ENCODE data around the gene BCL7C. TPM values are rescaled to one million over a fixed set of nuclear protein-coding genes. Genes with fewer than 3 reads are reported as not detected.
A peak's percentile ranks its signal among the peaks of the same experiment; 100 is the strongest.

BCL7C gene
- total and polyA plus RNA-seq, 3 experiments from 2014 or later, result 31.7 to 52.3 (median 35.0) TPM

DNA sequence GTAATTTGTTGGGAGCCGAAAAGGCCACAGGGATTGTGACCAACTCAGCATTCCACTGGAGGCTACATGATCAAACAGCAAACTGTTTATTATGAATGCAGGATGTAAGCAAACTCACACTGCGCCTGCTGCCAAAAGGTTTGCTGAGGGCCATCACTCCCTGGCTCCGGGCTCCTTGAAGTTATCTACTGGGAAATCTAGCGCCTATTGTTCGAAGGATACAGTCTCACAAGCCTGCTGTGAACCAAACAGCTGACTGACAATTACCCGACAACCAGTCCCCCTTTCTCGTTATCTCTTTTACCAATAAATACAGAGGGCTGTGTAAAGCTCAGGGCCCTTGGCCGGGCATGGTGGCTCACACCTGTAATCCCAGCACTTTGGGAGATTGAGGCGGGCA is 52.5 kb downstream of the BCL7C start:
- no peak overlapping the region for H3K4me3 Mint-ChIP-seq
- POLR2A ChIA-PET, result no interaction called here
- peaks cover 8 to 10% (median 10%) of the 10 kb centered on the region in 3 donors for H3K4me1 Mint-ChIP-seq
- Histone ChIP-seq H3K4me1 (ENCODE audit: insufficient read depth, low read length) (peaks cover 7% of the 10 kb centered on the region), H3K9me3 (ENCODE audit: low read length) (no peaks in the 10 kb centered on the region), H3K36me3 (ENCODE audit: insufficient read depth, low read length) (no peaks in the 10 kb centered on the region), H3K27ac (ENCODE audit: low read depth, low read length) (no peak overlapping the region), H3K27me3 (ENCODE audit: insufficient read depth, low read length, poor library complexity, severe bottlenecking) (no peaks in the 10 kb centered on the region), H3K4me3 (ENCODE audit: low read length) (no peak overlapping the region)
- no peak for DNase-seq
- no peaks in the 10 kb centered on the region for H3K9me3 Mint-ChIP-seq
- CTCF ChIA-PET, result no interaction called here
- H3K27ac Mint-ChIP-seq, result no peak overlapping the region
- H3K27me3 Mint-ChIP-seq, result peaks cover 0 to 2% of the 10 kb centered on the region in 2 donors
- peaks cover 0 to 2% (median 0%) of the 10 kb centered on the region in 3 donors for H3K36me3 Mint-ChIP-seq

DNA sequence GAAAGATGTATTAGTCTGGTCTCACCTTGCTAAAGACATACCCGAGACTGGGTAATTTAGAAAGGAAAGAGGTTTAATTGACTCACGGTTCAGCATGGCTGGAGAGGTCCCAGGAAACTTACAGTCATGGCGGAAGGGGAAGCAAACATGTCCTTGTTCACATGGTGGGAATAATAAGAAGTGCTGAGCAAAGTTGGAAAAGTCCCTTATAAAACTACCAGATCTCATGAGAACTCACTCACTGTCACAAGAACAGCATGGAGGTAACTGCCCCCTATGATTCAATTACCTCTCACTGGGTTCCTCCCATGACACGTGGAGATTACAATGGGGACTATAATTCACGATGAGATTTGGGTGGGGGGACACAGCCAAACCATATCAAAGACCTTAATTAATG is 53.3 kb downstream of the BCL7C start:
- Mint-ChIP-seq H3K27ac (no peak overlapping the region), H3K27me3 (peaks cover 0 to 2% of the 10 kb centered on the region in 2 donors), H3K4me1 (peaks cover 8 to 10% (median 10%) of the 10 kb centered on the region in 3 donors), H3K9me3 (no peaks in the 10 kb centered on the region), H3K36me3 (peaks cover 0 to 2% (median 0%) of the 10 kb centered on the region in 3 donors), H3K4me3 (no peak overlapping the region)
- no peak overlapping the region for H3K4me3 ChIP-seq (ENCODE audit: low read length)
- H3K9me3 ChIP-seq (ENCODE audit: low read length), result no peaks in the 10 kb centered on the region
- CTCF ChIA-PET, result no interaction called here
- no peak for DNase-seq
- H3K36me3 ChIP-seq (ENCODE audit: insufficient read depth, low read length), result no peaks in the 10 kb centered on the region
- H3K27me3 ChIP-seq (ENCODE audit: insufficient read depth, low read length, poor library complexity, severe bottlenecking), result no peaks in the 10 kb centered on the region
- no peak overlapping the region for H3K27ac ChIP-seq (ENCODE audit: low read depth, low read length)
- POLR2A ChIA-PET, result no interaction called here
- H3K4me1 ChIP-seq (ENCODE audit: insufficient read depth, low read length), result peaks cover 7% of the 10 kb centered on the region

DNA sequence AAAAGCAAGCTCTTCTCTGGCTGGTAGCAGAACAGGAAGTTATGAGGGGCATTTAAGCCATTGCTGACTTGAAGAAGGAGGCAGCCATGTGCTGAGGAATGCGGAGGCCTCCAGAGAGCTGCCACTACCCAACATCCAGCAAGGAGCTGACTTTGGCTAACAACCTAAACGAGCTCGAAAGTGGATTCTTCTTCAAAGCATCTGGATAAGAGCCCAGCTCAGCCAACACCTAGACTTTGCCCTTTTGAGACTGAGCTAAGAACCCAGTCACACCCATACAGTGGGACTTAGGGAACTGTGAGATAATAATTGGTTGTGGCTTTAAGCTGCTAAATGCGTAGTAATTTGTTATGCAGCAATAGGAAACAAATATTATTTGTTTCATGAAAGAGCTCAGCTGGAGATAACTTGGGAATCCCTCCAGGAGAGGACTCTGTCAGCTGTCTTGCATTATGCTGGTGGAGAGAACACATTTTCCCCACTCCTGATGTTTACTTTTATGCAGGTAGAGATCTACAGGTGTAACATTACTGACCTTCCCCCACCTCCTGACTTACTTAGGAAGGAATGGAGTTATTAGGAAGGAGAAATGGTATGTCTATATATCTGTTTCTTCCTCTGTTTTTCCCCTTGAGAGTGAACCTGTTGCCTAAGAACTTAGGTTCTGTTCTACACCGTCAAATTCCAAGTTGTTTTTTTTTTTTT is 54.2 kb downstream of the BCL7C start:
- ChIA-PET CTCF (interaction anchor here (1.0 to 1.4 kb wide), 3 partner anchors 13 to 62 kb away, joined by 3 to 5 read pairs (median 4); no protein-coding TSS in a partner anchor), POLR2A (no interaction called here)
- no peak overlapping the region for H3K27ac Mint-ChIP-seq

DNA sequence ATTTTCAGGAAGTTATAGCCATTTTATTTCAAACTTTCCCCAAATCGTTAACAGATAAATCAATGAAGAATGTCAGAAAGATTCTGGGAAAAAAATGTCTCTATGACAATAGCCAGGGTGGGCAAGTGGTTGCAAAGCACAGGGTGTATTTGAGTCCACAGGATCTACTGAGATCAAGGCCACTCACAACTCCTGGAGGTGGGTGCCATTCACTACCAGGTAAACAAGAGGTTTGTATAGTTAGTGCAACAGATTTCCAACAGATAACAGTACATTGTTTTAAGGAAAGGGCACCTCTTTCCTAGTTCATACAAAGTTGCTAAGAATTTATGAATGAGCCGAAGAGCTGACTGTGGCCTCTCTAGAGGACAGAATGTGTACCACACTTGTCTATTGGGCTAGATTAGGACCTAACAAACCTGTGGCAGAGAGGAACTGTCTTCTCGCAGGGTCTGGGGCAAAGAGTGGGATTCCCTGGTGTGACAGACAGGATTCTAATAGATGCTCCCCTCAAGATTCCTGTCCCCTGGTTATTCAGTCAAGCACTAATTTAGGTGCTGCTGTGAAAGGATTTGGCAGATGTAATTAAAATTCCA is 54.9 kb downstream of the BCL7C start:
- CTCF ChIA-PET, result interaction anchor here (1.0 to 1.4 kb wide), 3 partner anchors 14 to 63 kb away, joined by 3 to 5 read pairs (median 4); no protein-coding TSS in a partner anchor
- Mint-ChIP-seq H3K36me3 (no peaks in the 10 kb centered on the region), H3K27ac (peak overlapping the region in 1 of 8 donors; percentile 19), H3K27me3 (no peaks in the 10 kb centered on the region), H3K4me1 (no peaks in the 10 kb centered on the region), H3K4me3 (no peak overlapping the region), H3K9me3 (no peaks in the 10 kb centered on the region)
- H3K27ac ChIP-seq (ENCODE audit: low read depth, low read length), result no peak overlapping the region
- POLR2A ChIA-PET, result no interaction called here
- H3K4me1 ChIP-seq (ENCODE audit: insufficient read depth, low read length), result no peaks in the 10 kb centered on the region
- no peaks in the 10 kb centered on the region for H3K9me3 ChIP-seq (ENCODE audit: low read length)
- DNase-seq, result no peak
- H3K27me3 ChIP-seq (ENCODE audit: insufficient read depth, low read length, poor library complexity, severe bottlenecking), result no peaks in the 10 kb centered on the region
- no peak overlapping the region for H3K4me3 ChIP-seq (ENCODE audit: low read length)
- H3K36me3 ChIP-seq (ENCODE audit: insufficient read depth, low read length), result no peaks in the 10 kb centered on the region

More for the DNA sequence above, 54.2 kb downstream of the BCL7C start:
- no peak overlapping the region for H3K4me3 Mint-ChIP-seq
- Histone ChIP-seq H3K9me3 (ENCODE audit: low read length) (no peaks in the 10 kb centered on the region), H3K4me3 (ENCODE audit: low read length) (no peak overlapping the region), H3K36me3 (ENCODE audit: insufficient read depth, low read length) (no peaks in the 10 kb centered on the region), H3K4me1 (ENCODE audit: insufficient read depth, low read length) (no peaks in the 10 kb centered on the region), H3K27me3 (ENCODE audit: insufficient read depth, low read length, poor library complexity, severe bottlenecking) (no peaks in the 10 kb centered on the region), H3K27ac (ENCODE audit: low read depth, low read length) (no peak overlapping the region)
- no peaks in the 10 kb centered on the region for H3K9me3 Mint-ChIP-seq
- no peak for DNase-seq
- peaks cover 0 to 2% (median 0%) of the 10 kb centered on the region in 3 donors for H3K36me3 Mint-ChIP-seq
- no peaks in the 10 kb centered on the region for H3K27me3 Mint-ChIP-seq
- H3K4me1 Mint-ChIP-seq, result peaks cover 2 to 3% (median 3%) of the 10 kb centered on the region in 3 donors

DNA sequence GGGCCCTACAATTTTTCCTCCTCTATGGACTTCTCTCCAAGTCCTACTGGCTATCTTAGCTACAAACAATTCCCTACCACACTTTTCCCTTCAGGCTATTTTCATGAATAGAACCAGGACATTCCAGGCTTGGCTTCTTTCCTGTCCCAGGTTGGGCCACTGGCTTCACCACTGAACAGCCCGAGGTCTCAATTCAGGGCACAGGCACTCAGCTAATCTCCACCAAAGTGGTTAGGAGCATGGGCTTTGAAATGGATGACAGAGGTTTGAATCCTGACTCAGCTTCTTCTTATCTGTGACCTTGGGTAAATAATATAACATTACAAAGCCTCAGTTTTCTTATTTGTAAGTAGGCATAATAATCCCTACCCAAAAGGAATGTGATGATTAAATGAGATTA is 56.0 kb downstream of the BCL7C start:
- H3K4me1 Mint-ChIP-seq, result no peaks in the 10 kb centered on the region
- no peak for DNase-seq
- Histone ChIP-seq H3K27ac (ENCODE audit: low read depth, low read length) (no peak overlapping the region), H3K9me3 (ENCODE audit: low read length) (no peaks in the 10 kb centered on the region), H3K4me1 (ENCODE audit: insufficient read depth, low read length) (no peaks in the 10 kb centered on the region), H3K36me3 (ENCODE audit: insufficient read depth, low read length) (no peaks in the 10 kb centered on the region), H3K4me3 (ENCODE audit: low read length) (no peak overlapping the region), H3K27me3 (ENCODE audit: insufficient read depth, low read length, poor library complexity, severe bottlenecking) (no peaks in the 10 kb centered on the region)
- no peak overlapping the region for H3K27ac Mint-ChIP-seq
- no peaks in the 10 kb centered on the region for H3K9me3 Mint-ChIP-seq
- H3K36me3 Mint-ChIP-seq, result no peaks in the 10 kb centered on the region
- CTCF ChIA-PET, result no interaction called here
- POLR2A ChIA-PET, result no interaction called here
- H3K27me3 Mint-ChIP-seq, result no peaks in the 10 kb centered on the region
- H3K4me3 Mint-ChIP-seq, result no peak overlapping the region

Other genes with a start within 250 kb of the BCL7C start
- gene PRR14, start 243.1 kb downstream of the BCL7C start, total RNA-seq, result 10 to 100 TPM; 87.5 to 92.5 TPM
- 29.7 TPM for gene PRR14, start 243.1 kb downstream of the BCL7C start, polyA plus RNA-seq
- gene FBRS, start 235.6 kb downstream of the BCL7C start, total RNA-seq, result 100 to 1,000 TPM; 115 to 124 TPM
- gene FBRS, start 235.6 kb downstream of the BCL7C start, polyA plus RNA-seq, result 7.1 TPM
- gene SRCAP, start 194.9 kb downstream of the BCL7C start, total RNA-seq, result 10 to 100 TPM; 75.4 to 76.3 TPM
- 33.0 TPM for gene SRCAP, start 194.9 kb downstream of the BCL7C start, polyA plus RNA-seq
- gene PHKG2, start 145.7 kb downstream of the BCL7C start, total RNA-seq, result 10 to 100 TPM; 31.8 to 32.2 TPM
- gene PHKG2, start 145.7 kb downstream of the BCL7C start, polyA plus RNA-seq, result 47.0 TPM
- gene CFAP119, start 132.0 kb downstream of the BCL7C start, total RNA-seq, result 1 to 10 TPM; 6.5 to 6.9 TPM
- 0.25 TPM for gene CFAP119, start 132.0 kb downstream of the BCL7C start, polyA plus RNA-seq
- 100 to 1,000 TPM; 152 to 157 TPM for gene RNF40, start 131.8 kb downstream of the BCL7C start, total RNA-seq
- 61.9 TPM for gene RNF40, start 131.8 kb downstream of the BCL7C start, polyA plus RNA-seq
- gene ZNF629, start 106.9 kb downstream of the BCL7C start, total RNA-seq, result 1 to 10 TPM; 5.6 to 5.7 TPM
- 1.1 TPM for gene ZNF629, start 106.9 kb downstream of the BCL7C start, polyA plus RNA-seq
- gene CTF1, start 2.5 kb upstream of the BCL7C start, total RNA-seq, result under 1 TPM in 1 of 2 experiments, not detected in 1; 0.33 TPM
- not detected for gene CTF1, start 2.5 kb upstream of the BCL7C start, polyA plus RNA-seq
- 10 to 100 TPM; 28.7 to 29.2 TPM for gene FBXL19, start 29.5 kb upstream of the BCL7C start, total RNA-seq
- gene FBXL19, start 29.5 kb upstream of the BCL7C start, polyA plus RNA-seq, result 0.25 TPM
- gene ORAI3, start 55.0 kb upstream of the BCL7C start, total RNA-seq, result 1 to 10 TPM; 8.5 to 8.8 TPM
- 25.8 TPM for gene ORAI3, start 55.0 kb upstream of the BCL7C start, polyA plus RNA-seq
- 10 to 100 TPM; 24.7 to 28.8 TPM for gene SETD1A, start 63.7 kb upstream of the BCL7C start, total RNA-seq
- 2.6 TPM for gene SETD1A, start 63.7 kb upstream of the BCL7C start, polyA plus RNA-seq
- 1 to 10 TPM; 1.6 to 2.1 TPM for gene HSD3B7, start 91.1 kb upstream of the BCL7C start, total RNA-seq
- not detected for gene HSD3B7, start 91.1 kb upstream of the BCL7C start, polyA plus RNA-seq
- under 1 TPM; 0.40 to 0.79 TPM for gene STX1B, start 116.6 kb upstream of the BCL7C start, total RNA-seq
- 0.03 TPM for gene STX1B, start 116.6 kb upstream of the BCL7C start, polyA plus RNA-seq
- 10 to 100 TPM; 53.0 to 55.0 TPM for gene STX4, start 139.5 kb upstream of the BCL7C start, total RNA-seq
- gene STX4, start 139.5 kb upstream of the BCL7C start, polyA plus RNA-seq, result 34.5 TPM
- 10 to 100 TPM; 15.9 to 20.5 TPM for gene ZNF668, start 180.2 kb upstream of the BCL7C start, total RNA-seq
- 8.7 TPM for gene ZNF668, start 180.2 kb upstream of the BCL7C start, polyA plus RNA-seq
- 10 to 100 TPM; 23.4 to 25.9 TPM for gene ZNF646, start 180.3 kb upstream of the BCL7C start, total RNA-seq
- gene ZNF646, start 180.3 kb upstream of the BCL7C start, polyA plus RNA-seq, result 9.3 TPM
- gene PRSS53, start 194.9 kb upstream of the BCL7C start, total RNA-seq, result 1 to 10 TPM; 3.3 to 4.6 TPM
- 0.59 TPM for gene PRSS53, start 194.9 kb upstream of the BCL7C start, polyA plus RNA-seq
- gene VKORC1, start 200.7 kb upstream of the BCL7C start, total RNA-seq, result 10 to 100 TPM; 66.0 to 74.3 TPM
- gene VKORC1, start 200.7 kb upstream of the BCL7C start, polyA plus RNA-seq, result 124 TPM
- 10 to 100 TPM; 40.0 to 42.5 TPM for gene BCKDK, start 214.3 kb upstream of the BCL7C start, total RNA-seq
- 29.4 TPM for gene BCKDK, start 214.3 kb upstream of the BCL7C start, polyA plus RNA-seq
- gene KAT8, start 223.6 kb upstream of the BCL7C start, total RNA-seq, result 10 to 100 TPM; 56.1 to 58.6 TPM
- gene KAT8, start 223.6 kb upstream of the BCL7C start, polyA plus RNA-seq, result 67.3 TPM
- gene PRSS8, start 241.7 kb upstream of the BCL7C start, total RNA-seq, result not detected
- not detected for gene PRSS8, start 241.7 kb upstream of the BCL7C start, polyA plus RNA-seq

Measured in CD8-positive, alpha-beta memory T cell (primary cell).